ENCODE measurements around the gene DTX3.

The DTX3 gene

DNA sequence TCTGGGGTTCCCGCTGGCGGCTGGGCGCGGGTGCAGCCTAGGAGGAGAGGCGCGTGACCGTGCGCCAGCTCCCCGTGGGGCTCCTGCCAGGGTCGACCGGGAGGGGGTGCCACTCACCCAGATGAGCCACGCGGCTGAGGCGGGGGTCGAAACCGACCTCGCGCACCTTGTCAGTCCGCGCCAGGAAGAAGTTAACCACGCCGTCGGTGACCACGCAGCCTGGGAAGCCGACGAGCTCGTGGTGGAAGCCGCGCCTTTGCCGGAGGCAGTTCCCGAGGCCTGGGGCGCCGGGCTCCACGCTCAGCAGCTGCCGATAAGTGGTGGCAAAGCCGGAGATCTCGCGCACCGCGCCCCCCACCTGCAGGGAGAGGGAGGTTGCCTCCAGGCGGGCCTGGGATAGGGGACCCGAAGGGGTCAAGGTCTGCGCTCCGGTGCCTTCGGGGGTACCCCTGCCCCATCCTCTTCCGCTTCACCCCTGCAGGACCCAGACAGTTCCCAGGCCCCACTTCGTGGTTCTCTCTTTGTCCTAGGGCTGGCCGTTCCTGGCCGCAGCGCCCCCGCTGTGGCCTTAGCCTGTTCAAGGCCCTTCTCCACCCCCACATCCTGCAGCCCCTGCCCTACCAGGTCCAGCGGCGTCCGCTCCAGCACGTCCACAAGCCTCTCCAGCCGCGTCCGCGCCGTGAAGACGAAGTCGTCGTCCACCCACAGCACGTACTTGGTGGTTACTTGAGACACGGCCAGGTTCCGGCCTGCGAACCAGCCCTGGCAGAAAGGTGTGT is 23.1 kb downstream of the DTX3 start:
- no peak overlapping the region for H3K27ac ChIP-seq
- TF ChIP-seq CTCF (IDR thresholded peaks at IDR 0.05) (no peak), ZFX (IDR thresholded peaks at IDR 0.05; ENCODE audit: borderline replicate concordance) (no peak)

GRCh38 chr12:57628280-57629191 is 23.9 kb downstream of the DTX3 start:
- TF ChIP-seq ZFX (IDR thresholded peaks at IDR 0.05; ENCODE audit: borderline replicate concordance): no peak
- TF ChIP-seq CTCF (IDR thresholded peaks at IDR 0.05): no peak
- no peak overlapping the region for H3K27ac ChIP-seq

GRCh38 chr12:57629897-57630471 is 25.4 kb downstream of the DTX3 start:
- H3K27ac ChIP-seq: no peak overlapping the region
- TF ChIP-seq ZFX (IDR thresholded peaks at IDR 0.05; ENCODE audit: borderline replicate concordance) (no peak), CTCF (IDR thresholded peaks at IDR 0.05) (no peak)

- TF ChIP-seq ZFX (IDR thresholded peaks at IDR 0.05; ENCODE audit: borderline replicate concordance) (no peak), CTCF (IDR thresholded peaks at IDR 0.05) (no peak)
Measured at GRCh38 chr12:57630891-57631433, 26.3 kb downstream of the DTX3 start.

GRCh38 chr12:57631566-57632072 is 27.0 kb downstream of the DTX3 start:
- no peak for TF ChIP-seq ZFX (IDR thresholded peaks at IDR 0.05; ENCODE audit: borderline replicate concordance)
- TF ChIP-seq CTCF (IDR thresholded peaks at IDR 0.05): no peak
- no peak overlapping the region for H3K27ac ChIP-seq

More at GRCh38 chr12:57630891-57631433, 26.3 kb downstream of the DTX3 start:
- H3K27ac ChIP-seq: no peak overlapping the region

DNA sequence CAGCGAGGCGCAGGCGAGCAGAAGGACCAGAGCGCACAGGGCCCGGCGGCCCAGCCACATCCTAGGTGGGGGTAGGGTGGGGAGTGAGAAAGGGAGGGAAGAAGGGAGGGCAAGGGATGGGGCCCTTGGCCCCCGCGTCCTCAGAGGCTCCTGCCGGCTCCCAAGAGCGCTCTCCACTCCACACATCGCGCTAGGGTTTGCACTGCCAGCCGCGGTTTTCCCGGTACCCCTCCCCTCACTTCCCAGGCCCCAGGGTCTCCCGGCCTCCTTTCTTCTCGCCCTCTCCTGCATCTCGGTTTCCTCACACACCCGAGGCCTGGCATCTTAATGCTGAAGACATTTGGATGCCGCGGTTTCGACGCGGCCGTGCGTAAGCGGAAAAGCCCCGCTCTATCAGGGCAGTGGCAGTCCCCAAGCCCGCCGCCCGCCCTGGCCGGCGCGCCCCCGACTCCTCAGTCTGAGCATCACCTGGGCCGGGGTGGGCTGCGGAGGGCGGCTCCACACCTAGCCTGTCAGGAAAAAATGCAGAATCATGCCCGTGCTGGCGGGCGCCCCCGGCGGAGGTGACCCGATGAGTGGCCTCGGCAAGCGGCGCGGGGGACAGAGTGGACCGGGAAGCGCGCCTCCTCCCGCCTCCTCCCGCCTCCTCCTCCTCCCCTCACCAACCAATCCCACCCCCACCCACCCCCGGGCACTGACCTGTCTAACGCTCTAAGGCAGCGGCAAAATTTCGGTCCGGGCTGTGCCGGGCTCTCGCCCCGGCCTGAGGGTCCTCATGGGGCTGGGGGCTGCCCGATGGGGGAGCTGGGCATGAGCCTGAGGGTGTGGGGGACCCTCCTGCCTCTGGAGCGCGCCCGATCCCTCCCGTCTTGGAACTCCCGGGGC is 27.7 kb downstream of the DTX3 start:
- H3K27ac ChIP-seq: no peak overlapping the region
- no peak for TF ChIP-seq ZFX (IDR thresholded peaks at IDR 0.05; ENCODE audit: borderline replicate concordance)
- TF ChIP-seq CTCF (IDR thresholded peaks at IDR 0.05): no peak
